ENCODE data around the gene USP34.

- TF ChIP-seq EZH2 (IDR thresholded peaks at IDR 0.05; ENCODE audit: low read depth, unreplicated experiment): no peak
- TF ChIP-seq CTCF (conservative IDR thresholded peaks at IDR 0.05; ENCODE audit: low read depth in 2 of 2): no peak
- no peak for TF ChIP-seq POLR2AphosphoS5 (IDR thresholded peaks at IDR 0.05; ENCODE audit: low read depth)
- TF ChIP-seq REST (IDR thresholded peaks at IDR 0.05; ENCODE audit: unreplicated experiment): no peak
- TF ChIP-seq EZH2phosphoT487 (IDR thresholded peaks at IDR 0.05; ENCODE audit: unreplicated experiment): no peak
- TF ChIP-seq ETS1 (IDR thresholded peaks at IDR 0.05): no peak
- no peak for TF ChIP-seq CREB1 (CRISPR knock-in tag; IDR thresholded peaks at IDR 0.05; ENCODE audit: low read depth)
- TF ChIP-seq STAT1 (IDR thresholded peaks at IDR 0.05; ENCODE audit: unreplicated experiment): no peak
- no peak for TF ChIP-seq ZNF462 (CRISPR knock-in tag; IDR thresholded peaks at IDR 0.05)
- TF ChIP-seq JUNB (IDR thresholded peaks at IDR 0.05; ENCODE audit: unreplicated experiment): no peak
- TF ChIP-seq NANOG (IDR thresholded peaks at IDR 0.05; ENCODE audit: borderline replicate concordance): no peak
- no peak for TF ChIP-seq ZNF114 (CRISPR knock-in tag; IDR thresholded peaks at IDR 0.05)
These were observed 99.9 kb downstream of the USP34 start for GRCh38 chr2:61371027-61371426.
